HG03460 (cell line): Measurements from ENCODE around the gene HMGN1.
"Not testable (repeated sequence)": the region's sequence is repeated elsewhere in the genome, so short reads cannot be mapped to it uniquely, and the experiment has no call there.

Experiments
- ATAC-seq: cut with Tn5 transposase; IDR thresholded peaks from one replicate; pipeline ENCODE4 v1.9.1; 2021; ENCODE audit not compliant: unreplicated experiment

HMGN1 gene

GRCh38 chr21:39369896-39370288, 21.0 kb upstream of the HMGN1 start:
- not testable (repeated sequence) for ATAC-seq

GRCh38 chr21:39367783-39368182, 18.9 kb upstream of the HMGN1 start:
- no peak for ATAC-seq

- ATAC-seq: no peak
Measured at GRCh38 chr21:39366563-39366962, 17.7 kb upstream of the HMGN1 start.

GRCh38 chr21:39364949-39365348, 16.1 kb upstream of the HMGN1 start:
- ATAC-seq: no peak

GRCh38 chr21:39363607-39364555, 15.0 kb upstream of the HMGN1 start:
- no peak for ATAC-seq

GRCh38 chr21:39362733-39363132, 13.8 kb upstream of the HMGN1 start:
- no peak for ATAC-seq

GRCh38 chr21:39359382-39359781, 10.5 kb upstream of the HMGN1 start:
- ATAC-seq: no peak

GRCh38 chr21:39353295-39353694, 4.4 kb upstream of the HMGN1 start:
- no peak for ATAC-seq

GRCh38 chr21:39350094-39351005, 1.5 kb upstream of the HMGN1 start:
- no peak for ATAC-seq

- peak; percentile 89 for ATAC-seq
Measured at GRCh38 chr21:39349211-39350093, 564 bp upstream of the HMGN1 start.

- peak; percentile 6 for ATAC-seq
Measured at GRCh38 chr21:39348040-39348354, 891 bp downstream of the HMGN1 start.

GRCh38 chr21:39347537-39347936, 1.4 kb downstream of the HMGN1 start:
- no peak for ATAC-seq

- no peak for ATAC-seq
Measured at GRCh38 chr21:39346671-39347331, 2.1 kb downstream of the HMGN1 start.

- no peak for ATAC-seq
Measured at GRCh38 chr21:39346206-39346605, 2.7 kb downstream of the HMGN1 start.

GRCh38 chr21:39345440-39345839, 3.4 kb downstream of the HMGN1 start:
- ATAC-seq: no peak

GRCh38 chr21:39344848-39345247, 4.0 kb downstream of the HMGN1 start:
- no peak for ATAC-seq

- no peak for ATAC-seq
Measured at GRCh38 chr21:39341249-39341923, 7.5 kb downstream of the HMGN1 start.

- no peak for ATAC-seq
Measured at GRCh38 chr21:39340687-39341086, 8.2 kb downstream of the HMGN1 start.

GRCh38 chr21:39339231-39339630, 9.7 kb downstream of the HMGN1 start:
- no peak for ATAC-seq
